ENCODE measurements around the gene NRAP. TPM values are rescaled to one million over a fixed set of nuclear protein-coding genes. Genes with fewer than 3 reads are reported as not detected.
A peak's percentile ranks its signal among the peaks of the same experiment; 100 is the strongest.

NRAP gene
- polyA plus RNA-seq, 3 donors, result not detected

- no CpG with 5 or more reads among the region's 4 CpGs for WGBS (ENCODE audit: insufficient coverage)
- Mint-ChIP-seq H3K27ac (no peak overlapping the region), H3K27me3 (ENCODE audit: low read depth in 3 of 3) (peaks cover 10 to 20% (median 11%) of the 10 kb centered on the region in 3 donors), H3K4me3 (no peak overlapping the region), H3K9me3 (no peaks in the 10 kb centered on the region), H3K4me1 (no peaks in the 10 kb centered on the region), H3K36me3 (no peaks in the 10 kb centered on the region)
- no peaks in the 10 kb centered on the region for H3K4me1 ChIP-seq (ENCODE audit: control insufficient read depth in 1 of 2, insufficient read depth in 2 of 2, low read length in 2 of 2)
- H3K27ac ChIP-seq (ENCODE audit: low read depth in 1 of 2, low read length in 2 of 2), result no peak overlapping the region
- H2AFZ ChIP-seq (ENCODE audit: insufficient read depth, low read depth, low read length, poor library complexity, severe bottlenecking), result no peak overlapping the region
- no peak overlapping the region for H3K4me2 ChIP-seq (replicated peaks; ENCODE audit: extremely low read depth, low read length, poor library complexity, severe bottlenecking)
- no peak overlapping the region for H3K9ac ChIP-seq (ENCODE audit: insufficient read depth, low read length, poor library complexity, severe bottlenecking)
- TF ChIP-seq, protein P1, sequence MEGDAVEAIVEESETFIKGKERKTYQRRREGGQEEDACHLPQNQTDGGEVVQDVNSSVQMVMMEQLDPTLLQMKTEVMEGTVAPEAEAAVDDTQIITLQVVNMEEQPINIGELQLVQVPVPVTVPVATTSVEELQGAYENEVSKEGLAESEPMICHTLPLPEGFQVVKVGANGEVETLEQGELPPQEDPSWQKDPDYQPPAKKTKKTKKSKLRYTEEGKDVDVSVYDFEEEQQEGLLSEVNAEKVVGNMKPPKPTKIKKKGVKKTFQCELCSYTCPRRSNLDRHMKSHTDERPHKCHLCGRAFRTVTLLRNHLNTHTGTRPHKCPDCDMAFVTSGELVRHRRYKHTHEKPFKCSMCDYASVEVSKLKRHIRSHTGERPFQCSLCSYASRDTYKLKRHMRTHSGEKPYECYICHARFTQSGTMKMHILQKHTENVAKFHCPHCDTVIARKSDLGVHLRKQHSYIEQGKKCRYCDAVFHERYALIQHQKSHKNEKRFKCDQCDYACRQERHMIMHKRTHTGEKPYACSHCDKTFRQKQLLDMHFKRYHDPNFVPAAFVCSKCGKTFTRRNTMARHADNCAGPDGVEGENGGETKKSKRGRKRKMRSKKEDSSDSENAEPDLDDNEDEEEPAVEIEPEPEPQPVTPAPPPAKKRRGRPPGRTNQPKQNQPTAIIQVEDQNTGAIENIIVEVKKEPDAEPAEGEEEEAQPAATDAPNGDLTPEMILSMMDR (IDR thresholded peaks at IDR 0.05), result no peak
- H3K79me2 ChIP-seq (ENCODE audit: insufficient read depth, low read length), result no peaks in the 10 kb centered on the region
- H4K20me1 ChIP-seq (ENCODE audit: insufficient read depth, low read length), result no peaks in the 10 kb centered on the region
- H3K27me3 ChIP-seq (ENCODE audit: control insufficient read depth in 2 of 2, insufficient read depth in 2 of 2, low read length in 2 of 2), result peaks cover 0 to under 1% of the 10 kb centered on the region in 2 donors
- H3K9me3 ChIP-seq (replicated peaks in 1 of 2; ENCODE audit: control insufficient read depth in 1 of 2, insufficient read depth in 1 of 2, low read length in 2 of 2), result no peaks in the 10 kb centered on the region
- no peaks in the 10 kb centered on the region for H3K36me3 ChIP-seq (replicated peaks in 1 of 2; ENCODE audit: control insufficient read depth in 1 of 2, insufficient read depth in 2 of 2, low read length in 2 of 2)
- DNase-seq, result no peak
- intact Hi-C loops (cut with micrococcal nuclease), result no loop called here
- H3K4me3 ChIP-seq (replicated peaks in 1 of 3; ENCODE audit: low read depth in 2 of 3, low read length in 3 of 3), result no peak overlapping the region
Observed at GRCh38 chr10:113622831-113623230, 41.0 kb downstream of the NRAP start.

DNA sequence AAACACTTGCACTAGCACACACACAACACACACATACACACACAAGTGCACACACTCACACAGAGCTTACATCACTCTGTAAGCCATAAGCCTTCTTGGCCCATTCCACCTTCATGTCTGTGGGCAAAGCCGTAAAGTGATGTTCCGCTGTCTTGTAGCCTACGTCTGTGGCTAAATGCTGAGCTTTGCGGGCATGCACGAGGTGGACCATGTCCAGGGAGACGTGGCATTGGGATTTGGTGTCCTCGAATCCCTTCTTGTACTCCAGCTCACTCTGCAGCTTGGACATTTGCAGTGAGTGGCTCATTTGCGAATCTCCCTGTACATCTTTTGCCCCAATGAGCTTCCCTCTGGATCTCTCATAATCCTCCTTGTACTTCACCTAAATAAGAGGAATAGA is 42.0 kb downstream of the NRAP start:
- Mint-ChIP-seq H3K4me3 (peak overlapping the region in 1 of 2 donors; percentile 18), H3K9me3 (no peaks in the 10 kb centered on the region), H3K27me3 (ENCODE audit: low read depth in 3 of 3) (peaks cover 18 to 30% (median 20%) of the 10 kb centered on the region in 3 donors), H3K36me3 (no peaks in the 10 kb centered on the region), H3K4me1 (no peaks in the 10 kb centered on the region), H3K27ac (no peak overlapping the region)
- H3K27ac ChIP-seq (ENCODE audit: low read depth in 1 of 2, low read length in 2 of 2), result no peak overlapping the region
- H3K27me3 ChIP-seq (ENCODE audit: control insufficient read depth in 2 of 2, insufficient read depth in 2 of 2, low read length in 2 of 2), result peaks cover 6 to 11% of the 10 kb centered on the region in 2 donors
- no peaks in the 10 kb centered on the region for H3K9me3 ChIP-seq (replicated peaks in 1 of 2; ENCODE audit: control insufficient read depth in 1 of 2, insufficient read depth in 1 of 2, low read length in 2 of 2)
- intact Hi-C loops (cut with micrococcal nuclease), result no loop called here
- H2AFZ ChIP-seq (ENCODE audit: insufficient read depth, low read depth, low read length, poor library complexity, severe bottlenecking), result no peak overlapping the region
- H4K20me1 ChIP-seq (ENCODE audit: insufficient read depth, low read length), result no peaks in the 10 kb centered on the region
- no peak overlapping the region for H3K4me3 ChIP-seq (replicated peaks in 1 of 3; ENCODE audit: low read depth in 2 of 3, low read length in 3 of 3)
- no peaks in the 10 kb centered on the region for H3K36me3 ChIP-seq (replicated peaks in 1 of 2; ENCODE audit: control insufficient read depth in 1 of 2, insufficient read depth in 2 of 2, low read length in 2 of 2)
- no peak overlapping the region for H3K9ac ChIP-seq (ENCODE audit: insufficient read depth, low read length, poor library complexity, severe bottlenecking)
- TF ChIP-seq, protein P1 (IDR thresholded peaks at IDR 0.05), result no peak
- no peaks in the 10 kb centered on the region for H3K4me1 ChIP-seq (ENCODE audit: control insufficient read depth in 1 of 2, insufficient read depth in 2 of 2, low read length in 2 of 2)
- WGBS (ENCODE audit: insufficient coverage), result 92% methylated on average over 7 of the region's 8 CpGs
- H3K4me2 ChIP-seq (replicated peaks; ENCODE audit: extremely low read depth, low read length, poor library complexity, severe bottlenecking), result no peak overlapping the region
- no peak for DNase-seq
- no peaks in the 10 kb centered on the region for H3K79me2 ChIP-seq (ENCODE audit: insufficient read depth, low read length)
